ENCODE results near the gene IFI35.

- TF ChIP-seq CTCF (IDR thresholded peaks at IDR 0.05; ENCODE audit: borderline replicate concordance, extremely low read depth, low read length, poor library complexity, severe bottlenecking) (no peak), EZH2 (IDR thresholded peaks at IDR 0.05; ENCODE audit: borderline replicate concordance, low read depth, low read length, severe bottlenecking) (no peak)
Measured at GRCh38 chr17:42999003-42999525, 7.5 kb upstream of the IFI35 start.

All from DND-41 (cell line).